Right atrium auricular region (tissue), 2 donors: ENCODE results near the gene E2F2. TPM values are rescaled to one million over a fixed set of nuclear protein-coding genes. Genes with fewer than 3 reads are reported as not detected.
"Not testable (repeated sequence)": the region's sequence is repeated elsewhere in the genome, so short reads cannot be mapped to it uniquely, and the experiment has no call there.

Source experiments
- DNase-seq: peaks from one replicate; pipeline ENCODE4 v3.0.0-alpha.2; 2019; ENCODE audit warnings: low spot score
- H3K27ac ChIP-seq, 2 donors: fragments of 200-600 bp; sonication (generic); 1 replicate in 1 of 2; 2 replicates in 1 of 2; pipeline ENCODE4 v1.5.1; 2016 to 2019
- H3K27me3 ChIP-seq, 2 donors: fragments of 200-600 bp; sonication (generic); one replicate each; pipeline versions ENCODE4 v1.5.1 to v1.6.0; 2017 to 2019
- H3K36me3 ChIP-seq: fragments of 200-600 bp; sonication (generic); one replicate; pipeline ENCODE4 v1.5.1; 2016
- H3K4me1 ChIP-seq, 2 donors: fragments of 200-600 bp; sonication (generic); one replicate each; pipeline versions ENCODE4 v1.5.1 to v1.6.0; 2017 to 2019
- H3K4me3 ChIP-seq, 2 donors: fragments of 200-600 bp; sonication (generic); 1 replicate in 1 of 2; 2 replicates in 1 of 2; pipeline ENCODE4 v1.5.1; 2017 to 2019; ENCODE audit warnings: mild to moderate bottlenecking in 1 of 2, moderate library complexity in 1 of 2
- H3K9me3 ChIP-seq, 2 donors: fragments of 200-600 bp; sonication (generic); one replicate each; pipeline ENCODE4 v1.5.1; 2019
- total RNA-seq, 2 donors: library from RNA; depleted of rRNA; stranded (reverse); fragments of >200 nt; gene quantifications; one replicate each; pipeline ENCODE4 v1.1.0, GENCODE V29; 2016
- TF ChIP-seq, protein P1 (sequence below), 2 donors: fragments of 200-600 bp; sonication (generic); IDR thresholded peaks; one replicate each; pipeline ENCODE4 v1.5.1; 2019; ENCODE audit warnings: antibody characterized with exemption in 2 of 2

E2F2 gene
- total RNA-seq, 2 donors from 2014 or later, result 0.20 to 0.33 TPM

DNA sequence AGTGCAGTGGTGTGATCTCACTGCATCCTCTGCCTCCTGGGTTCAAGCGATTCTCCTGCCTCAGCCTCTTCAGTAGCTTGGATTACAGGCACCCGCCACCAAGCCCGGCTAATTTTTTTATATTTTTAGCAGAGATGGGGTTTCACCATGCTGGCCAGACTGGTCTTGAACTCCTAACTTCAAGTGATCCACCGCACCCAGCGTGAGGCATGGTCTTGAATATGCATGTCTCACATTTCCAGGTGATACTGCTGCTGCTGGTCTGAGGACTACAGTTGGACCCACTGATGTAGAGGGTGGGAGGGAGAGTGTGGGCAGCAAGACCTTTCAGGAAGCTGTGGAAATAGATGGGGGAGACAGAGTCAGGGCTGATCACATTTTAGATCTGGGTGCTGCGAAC lies 25.2 kb downstream of the E2F2 start:
- no peak overlapping the region for H3K27ac ChIP-seq
- H3K36me3 ChIP-seq, result no peaks in the 10 kb centered on the region
- DNase-seq, result no peak

DNA sequence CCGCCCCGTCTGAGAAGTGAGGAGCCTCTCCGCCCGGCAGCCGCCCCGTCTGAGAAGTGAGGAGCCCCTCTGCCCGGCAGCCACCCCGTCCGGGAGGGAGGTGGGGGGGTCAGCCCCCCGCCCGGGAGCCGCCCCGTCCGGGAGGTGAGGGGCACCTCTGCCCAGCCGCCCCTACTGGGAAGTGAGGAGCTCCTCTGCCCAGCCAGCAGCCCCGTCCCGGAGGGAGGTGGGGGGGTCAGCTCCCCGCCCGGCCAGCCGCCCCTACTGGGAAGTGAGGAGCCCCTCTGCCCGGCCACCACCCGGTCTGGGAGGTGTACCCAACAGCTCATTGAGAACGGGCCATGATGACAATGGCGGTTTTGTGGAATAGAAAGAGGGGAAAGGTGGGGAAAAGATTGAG lies 26.9 kb downstream of the E2F2 start:
- H3K36me3 ChIP-seq, H3K27ac ChIP-seq, H3K4me3 ChIP-seq, H3K4me1 ChIP-seq, H3K9me3 ChIP-seq, DNase-seq, H3K27me3 ChIP-seq: not testable (repeated sequence)

More for the DNA sequence above, 25.2 kb downstream of the E2F2 start:
- TF ChIP-seq, protein P1, sequence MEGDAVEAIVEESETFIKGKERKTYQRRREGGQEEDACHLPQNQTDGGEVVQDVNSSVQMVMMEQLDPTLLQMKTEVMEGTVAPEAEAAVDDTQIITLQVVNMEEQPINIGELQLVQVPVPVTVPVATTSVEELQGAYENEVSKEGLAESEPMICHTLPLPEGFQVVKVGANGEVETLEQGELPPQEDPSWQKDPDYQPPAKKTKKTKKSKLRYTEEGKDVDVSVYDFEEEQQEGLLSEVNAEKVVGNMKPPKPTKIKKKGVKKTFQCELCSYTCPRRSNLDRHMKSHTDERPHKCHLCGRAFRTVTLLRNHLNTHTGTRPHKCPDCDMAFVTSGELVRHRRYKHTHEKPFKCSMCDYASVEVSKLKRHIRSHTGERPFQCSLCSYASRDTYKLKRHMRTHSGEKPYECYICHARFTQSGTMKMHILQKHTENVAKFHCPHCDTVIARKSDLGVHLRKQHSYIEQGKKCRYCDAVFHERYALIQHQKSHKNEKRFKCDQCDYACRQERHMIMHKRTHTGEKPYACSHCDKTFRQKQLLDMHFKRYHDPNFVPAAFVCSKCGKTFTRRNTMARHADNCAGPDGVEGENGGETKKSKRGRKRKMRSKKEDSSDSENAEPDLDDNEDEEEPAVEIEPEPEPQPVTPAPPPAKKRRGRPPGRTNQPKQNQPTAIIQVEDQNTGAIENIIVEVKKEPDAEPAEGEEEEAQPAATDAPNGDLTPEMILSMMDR (IDR thresholded peaks at IDR 0.05), result no peak
- Histone ChIP-seq H3K27me3 (no peaks in the 10 kb centered on the region), H3K4me3 (no peak overlapping the region), H3K9me3 (no peaks in the 10 kb centered on the region), H3K4me1 (no peaks in the 10 kb centered on the region)

DNA sequence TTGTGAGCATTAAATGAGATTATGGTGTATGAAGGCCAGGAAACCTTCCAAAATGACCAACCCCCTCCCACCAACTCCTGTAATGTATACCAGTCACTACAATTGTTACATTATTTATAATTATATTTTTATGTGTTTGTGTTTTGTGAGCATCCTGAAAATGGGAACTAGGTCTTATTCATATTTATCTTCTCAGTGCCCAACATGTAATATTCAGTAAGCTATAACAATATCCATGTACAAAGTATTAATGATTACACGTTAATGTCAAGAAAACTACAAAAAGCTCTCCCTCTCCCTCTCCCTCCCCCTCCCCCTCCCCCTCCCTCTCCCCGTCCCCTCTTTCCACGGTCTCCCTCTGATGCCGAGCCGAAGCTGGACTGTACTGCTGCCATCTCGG lies 28.1 kb downstream of the E2F2 start:
- H3K4me3 ChIP-seq, result no peak overlapping the region
- H3K27ac ChIP-seq, result no peak overlapping the region
- TF ChIP-seq, protein P1 (IDR thresholded peaks at IDR 0.05), result no peak
- H3K27me3 ChIP-seq, result no peaks in the 10 kb centered on the region
- no peaks in the 10 kb centered on the region for H3K36me3 ChIP-seq
- H3K4me1 ChIP-seq, result no peaks in the 10 kb centered on the region
- H3K9me3 ChIP-seq, result no peaks in the 10 kb centered on the region
- no peak for DNase-seq

DNA sequence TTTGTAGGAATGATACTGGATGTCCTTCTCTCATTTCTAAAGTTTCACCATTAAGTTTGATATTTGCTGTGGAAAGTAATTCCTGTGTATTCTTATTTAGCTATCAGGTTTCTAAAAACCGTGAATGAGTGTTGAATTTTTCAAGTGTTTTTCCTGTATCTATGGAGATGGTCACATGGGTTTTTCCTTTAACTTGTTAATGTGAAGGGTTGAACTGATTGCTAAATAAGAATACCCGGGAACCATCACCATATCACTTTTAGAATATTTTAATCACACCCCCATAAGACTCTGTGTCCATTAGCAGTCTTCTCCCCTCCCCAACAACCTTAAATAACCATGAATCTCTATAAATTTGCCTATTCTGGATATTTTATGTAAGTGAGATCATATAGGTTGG lies 30.6 kb downstream of the E2F2 start:
- Histone ChIP-seq H3K27ac (no peak overlapping the region), H3K4me3 (no peak overlapping the region), H3K9me3 (no peaks in the 10 kb centered on the region), H3K36me3 (no peaks in the 10 kb centered on the region), H3K27me3 (no peaks in the 10 kb centered on the region), H3K4me1 (no peaks in the 10 kb centered on the region)
- TF ChIP-seq, protein P1 (IDR thresholded peaks at IDR 0.05), result no peak
- no peak for DNase-seq

DNA sequence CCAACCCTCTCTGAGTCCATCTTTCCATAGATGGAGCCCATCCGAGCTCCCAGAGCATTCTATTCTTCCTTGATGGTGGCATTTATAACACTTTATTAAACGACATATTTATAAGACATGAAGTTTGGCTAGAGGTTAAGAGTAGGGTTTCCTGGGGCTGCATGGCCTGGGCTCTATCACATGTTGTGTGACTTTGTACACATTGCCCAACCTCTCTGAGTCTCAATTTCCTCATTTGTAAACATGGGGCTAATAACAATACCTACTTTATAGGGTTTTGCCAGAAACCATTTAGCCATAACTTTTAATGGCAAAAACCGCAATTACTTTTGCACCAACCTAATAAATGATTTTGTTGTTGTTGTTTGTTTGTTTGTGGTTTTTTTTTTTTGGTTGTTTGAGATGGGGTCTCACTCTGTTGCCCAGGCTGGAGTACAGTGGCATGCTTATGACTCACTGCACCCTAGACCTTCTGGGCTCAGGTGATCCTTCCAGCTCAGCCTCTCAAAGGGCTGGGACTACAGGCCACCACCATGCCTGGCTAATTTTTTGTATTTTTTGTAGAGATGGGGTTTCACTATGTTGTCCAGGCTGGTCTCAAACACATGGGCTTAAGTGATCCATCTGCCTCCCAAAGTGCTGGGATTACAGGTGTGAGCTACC lies 33.1 kb downstream of the E2F2 start:
- H3K36me3 ChIP-seq, result no peaks in the 10 kb centered on the region
- no peaks in the 10 kb centered on the region for H3K9me3 ChIP-seq
- H3K4me3 ChIP-seq, result no peak overlapping the region
- no peaks in the 10 kb centered on the region for H3K27me3 ChIP-seq
- TF ChIP-seq, protein P1 (IDR thresholded peaks at IDR 0.05), result no peak
- DNase-seq, result no peak
- no peaks in the 10 kb centered on the region for H3K4me1 ChIP-seq
- H3K27ac ChIP-seq, result no peak overlapping the region

DNA sequence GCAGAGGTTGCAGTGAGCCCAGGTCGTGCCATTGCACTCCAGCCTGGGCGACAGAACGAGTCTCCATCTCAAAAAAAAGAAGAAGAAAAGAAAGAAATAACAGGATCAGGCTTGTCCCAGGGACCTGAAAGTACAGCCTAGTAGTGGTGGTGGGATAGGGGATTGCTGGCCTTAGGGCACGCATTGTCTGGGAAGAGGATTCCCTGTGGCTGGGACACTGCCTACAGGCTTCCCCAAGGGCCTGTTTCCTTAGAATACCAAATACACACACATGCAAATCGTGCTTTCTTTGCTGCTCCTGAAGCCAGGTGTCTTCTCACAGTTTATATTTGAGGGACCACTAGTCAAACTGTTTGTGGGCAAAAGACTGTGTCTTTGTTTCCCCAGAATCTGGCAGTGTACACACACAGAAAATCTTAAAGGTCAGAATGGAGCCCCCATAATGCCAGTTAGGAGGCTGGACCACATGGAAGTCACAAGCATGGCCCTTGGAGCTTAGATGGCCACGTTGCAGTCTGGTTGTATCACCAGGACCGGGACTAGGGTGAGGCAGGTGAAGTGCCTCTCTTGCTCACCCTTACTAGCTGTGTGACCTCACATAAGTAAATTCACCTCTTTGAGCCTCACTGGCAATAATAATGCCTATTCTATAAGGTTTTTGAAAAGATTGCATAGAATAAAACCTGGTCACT lies 34.4 kb downstream of the E2F2 start:
- H3K4me3 ChIP-seq, result no peak overlapping the region
- DNase-seq, result no peak
- TF ChIP-seq, protein P1 (IDR thresholded peaks at IDR 0.05), result no peak
- H3K27me3 ChIP-seq, result no peaks in the 10 kb centered on the region
- no peaks in the 10 kb centered on the region for H3K36me3 ChIP-seq
- no peaks in the 10 kb centered on the region for H3K9me3 ChIP-seq
- H3K27ac ChIP-seq, result no peak overlapping the region
- no peaks in the 10 kb centered on the region for H3K4me1 ChIP-seq

DNA sequence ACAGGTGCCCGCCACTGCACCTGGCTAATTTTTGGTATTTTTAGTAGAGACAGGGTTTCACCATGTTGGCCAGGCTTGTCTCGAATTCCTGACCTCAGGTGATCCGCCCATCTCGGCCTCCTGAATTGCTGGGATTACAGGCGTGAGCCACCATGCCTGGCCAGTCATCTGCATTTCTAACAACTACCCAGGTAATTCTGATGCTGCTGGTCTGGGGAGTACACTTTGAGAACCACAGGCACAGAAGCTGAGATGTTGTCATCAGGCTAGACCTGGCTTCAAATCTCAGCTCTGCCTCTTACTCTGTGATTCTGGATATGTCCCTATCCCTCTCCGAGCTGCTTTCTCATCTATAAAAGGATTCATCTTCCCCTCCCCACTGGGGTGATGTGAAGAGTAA lies 36.2 kb downstream of the E2F2 start:
- not testable (repeated sequence) for DNase-seq, H3K4me1 ChIP-seq, H3K4me3 ChIP-seq, H3K9me3 ChIP-seq, H3K27ac ChIP-seq, H3K27me3 ChIP-seq, H3K36me3 ChIP-seq

DNA sequence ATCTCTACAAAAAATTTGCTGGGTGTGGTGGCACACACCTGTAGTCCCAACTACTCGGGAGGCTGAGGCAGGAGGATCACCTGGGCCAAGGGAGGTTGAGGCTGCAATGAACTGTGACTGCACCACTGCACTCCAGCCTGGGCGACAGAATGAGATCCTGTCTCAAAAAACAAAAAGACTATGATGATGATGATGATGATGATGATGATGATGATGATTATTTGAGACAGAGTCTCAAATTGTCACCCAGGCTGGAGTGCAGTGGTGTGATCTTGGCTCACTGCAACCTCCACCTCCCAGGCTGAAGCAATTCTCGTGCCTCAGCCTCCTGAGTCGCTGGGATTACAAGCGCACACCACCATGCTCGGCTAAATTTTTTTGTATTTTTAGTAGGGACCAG lies 38.3 kb downstream of the E2F2 start:
- H3K27me3 ChIP-seq, DNase-seq, H3K36me3 ChIP-seq, H3K4me3 ChIP-seq, H3K4me1 ChIP-seq, H3K9me3 ChIP-seq, H3K27ac ChIP-seq: not testable (repeated sequence)
